Hepatocyte (in vitro differentiated cells): ENCODE measurements around the gene ARHGEF26. TPM values are rescaled to one million over a fixed set of nuclear protein-coding genes. Genes with fewer than 3 reads are reported as not detected.
"Not testable (repeated sequence)": the region's sequence is repeated elsewhere in the genome, so short reads cannot be mapped to it uniquely, and the experiment has no call there.

ENCODE experiments used
- DNase-seq: peaks from one replicate; pipeline ENCODE4 v3.0.0-alpha.2; 2016; ENCODE audit warnings: low spot score
- H2AFZ ChIP-seq: fragments of 200-600 bp; sonication (generic); 2 replicates; pipeline ENCODE4 v1.6.0; 2016; ENCODE audit warnings: antibody characterized with exemption, mild to moderate bottlenecking
- H3K27ac ChIP-seq: fragments of 200-600 bp; sonication (generic); 2 replicates; pipeline ENCODE4 v1.5.1; 2016; ENCODE audit warnings: mild to moderate bottlenecking
- H3K27me3 ChIP-seq: fragments of 200-600 bp; sonication (generic); 2 replicates; pipeline ENCODE4 v1.6.1; 2016
- H3K36me3 ChIP-seq: fragments of 200-600 bp; sonication (generic); replicated peaks from 2 replicates; pipeline ENCODE4 v1.5.1; 2016; ENCODE audit warnings: low read depth; ENCODE audit not compliant: insufficient read depth
- H3K4me1 ChIP-seq: fragments of 200-600 bp; sonication (generic); 2 replicates; pipeline ENCODE4 v1.5.1; 2016; ENCODE audit warnings: mild to moderate bottlenecking, moderate library complexity; ENCODE audit not compliant: insufficient read depth
- H3K4me2 ChIP-seq: fragments of 200-600 bp; sonication (generic); 2 replicates; pipeline ENCODE4 v1.6.0; 2016
- H3K4me3 ChIP-seq: fragments of 200-600 bp; sonication (generic); 2 replicates; pipeline ENCODE4 v1.5.1; 2016; ENCODE audit warnings: mild to moderate bottlenecking
- H3K79me2 ChIP-seq: fragments of 200-600 bp; sonication (generic); 2 replicates; pipeline ENCODE4 v1.6.0; 2017; ENCODE audit warnings: mild to moderate bottlenecking
- H3K9me2 ChIP-seq: fragments of 200-600 bp; sonication (generic); replicated peaks from 2 replicates; pipeline ENCODE4 v1.6.0; 2017; ENCODE audit warnings: mild to moderate bottlenecking; ENCODE audit not compliant: insufficient read depth
- H3K9me3 ChIP-seq: fragments of 200-600 bp; sonication (generic); 2 replicates; pipeline ENCODE4 v1.5.1; 2016; ENCODE audit warnings: low read depth, mild to moderate bottlenecking
- H4K20me1 ChIP-seq: fragments of 200-600 bp; sonication (generic); 2 replicates; pipeline ENCODE4 v1.6.0; 2016; ENCODE audit warnings: mild to moderate bottlenecking; ENCODE audit not compliant: insufficient read depth, poor library complexity, severe bottlenecking
- CTCF ChIP-seq: fragments of 200-600 bp; sonication (generic); IDR thresholded peaks from 2 replicates; pipeline ENCODE4 v1.5.1; 2016; ENCODE audit warnings: antibody characterized with exemption, mild to moderate bottlenecking; ENCODE audit not compliant: poor library complexity
- EZH2 ChIP-seq: fragments of 200-600 bp; sonication (generic); IDR thresholded peaks from 2 replicates; pipeline ENCODE4 v1.6.1; 2016; ENCODE audit warnings: antibody characterized with exemption, mild to moderate bottlenecking, borderline replicate concordance
- EZH2phosphoT487 ChIP-seq: fragments of 200-600 bp; sonication (generic); IDR thresholded peaks from one replicate; pipeline ENCODE4 v1.6.1; 2018; ENCODE audit warnings: antibody characterized with exemption, mild to moderate bottlenecking, low read depth, moderate library complexity; ENCODE audit not compliant: unreplicated experiment, severe bottlenecking
- WGBS: methylation state at CpG from one replicate; pipeline ENCODE4 v1.1.6; 2016; ENCODE audit warnings: low lambda C conversion rate; ENCODE audit errors: missing lambda C conversion rate; 5-methylcytosine and 5-hydroxymethylcytosine counted together
- polyA plus RNA-seq: library from polyadenylated mRNA; unstranded; fragments of >200 nt; fragmentation: Nextera tagmentation; extraction: Ambion mirVana; gene quantifications from 2 replicates; pipeline ENCODE4 v1.2.1, GENCODE V29; 2016
- total RNA-seq: library from RNA; depleted of rRNA; stranded (reverse); fragments of >200 nt; gene quantifications from 2 replicates; pipeline ENCODE4 v1.2.3, GENCODE V29; 2014

ARHGEF26 gene
- total and polyA plus RNA-seq, 2 experiments from 2014 or later, result 13.6 to 20.9 TPM

- H3K4me2 ChIP-seq, result peak overlapping the region; percentile 50
- H4K20me1 ChIP-seq, result no peaks in the 10 kb centered on the region
- no peak overlapping the region for H2AFZ ChIP-seq
- no peak overlapping the region for H3K4me3 ChIP-seq
- H3K9me3 ChIP-seq, result no peaks in the 10 kb centered on the region
- no peaks in the 10 kb centered on the region for H3K9me2 ChIP-seq
- H3K27ac ChIP-seq, result peak overlapping the region; percentile 47
- no peaks in the 10 kb centered on the region for H3K79me2 ChIP-seq
- DNase-seq, result peak; percentile 10
- no peaks in the 10 kb centered on the region for H3K36me3 ChIP-seq
- no peaks in the 10 kb centered on the region for H3K27me3 ChIP-seq
- 79% methylated on average over 2 of the region's 2 CpGs for WGBS
- H3K4me1 ChIP-seq, result peaks cover 10% of the 10 kb centered on the region
- TF ChIP-seq EZH2 (no peak), EZH2phosphoT487 (no peak), CTCF (no peak)
Observed at GRCh38 chr3:154081305-154081704, 39.9 kb upstream of the ARHGEF26 start.

GRCh38 chr3:154085071-154085470, 36.1 kb upstream of the ARHGEF26 start:
- Histone ChIP-seq H3K27me3 (no peaks in the 10 kb centered on the region), H3K4me2 (no peak overlapping the region), H3K9me3 (no peaks in the 10 kb centered on the region), H2AFZ (no peak overlapping the region), H4K20me1 (no peaks in the 10 kb centered on the region), H3K79me2 (no peaks in the 10 kb centered on the region), H3K9me2 (no peaks in the 10 kb centered on the region), H3K4me3 (no peak overlapping the region), H3K4me1 (peaks cover 21% of the 10 kb centered on the region), H3K27ac (no peak overlapping the region), H3K36me3 (no peaks in the 10 kb centered on the region)
- WGBS, result 59% methylated on average over 1 of the region's 1 CpG
- DNase-seq, result no peak
- no peak for TF ChIP-seq EZH2
- no peak for TF ChIP-seq EZH2phosphoT487
- TF ChIP-seq CTCF, result no peak

GRCh38 chr3:154085799-154086198, 35.4 kb upstream of the ARHGEF26 start:
- Histone ChIP-seq H3K27me3 (no peaks in the 10 kb centered on the region), H3K4me3 (no peak overlapping the region), H3K9me3 (no peaks in the 10 kb centered on the region), H4K20me1 (no peaks in the 10 kb centered on the region), H3K4me1 (peaks cover 20% of the 10 kb centered on the region), H2AFZ (no peak overlapping the region), H3K79me2 (no peaks in the 10 kb centered on the region), H3K36me3 (no peaks in the 10 kb centered on the region), H3K4me2 (no peak overlapping the region), H3K27ac (no peak overlapping the region), H3K9me2 (no peaks in the 10 kb centered on the region)
- TF ChIP-seq EZH2phosphoT487 (no peak), CTCF (no peak)
- no peak for DNase-seq
- WGBS, result 84% methylated on average over 4 of the region's 4 CpGs

GRCh38 chr3:154086286-154086685, 34.9 kb upstream of the ARHGEF26 start:
- H3K9me2 ChIP-seq, result no peaks in the 10 kb centered on the region
- no peak overlapping the region for H3K4me3 ChIP-seq
- no peak overlapping the region for H3K27ac ChIP-seq
- no peaks in the 10 kb centered on the region for H3K9me3 ChIP-seq
- peaks cover 16% of the 10 kb centered on the region for H3K4me1 ChIP-seq
- H3K4me2 ChIP-seq, result no peak overlapping the region
- H2AFZ ChIP-seq, result no peak overlapping the region
- no peak for DNase-seq
- no peaks in the 10 kb centered on the region for H3K36me3 ChIP-seq
- no peaks in the 10 kb centered on the region for H4K20me1 ChIP-seq
- no peaks in the 10 kb centered on the region for H3K79me2 ChIP-seq
- no peak for TF ChIP-seq EZH2phosphoT487
- TF ChIP-seq EZH2, result no peak
- no peak for TF ChIP-seq CTCF
- no peaks in the 10 kb centered on the region for H3K27me3 ChIP-seq
- 88% methylated on average over 1 of the region's 1 CpG for WGBS

GRCh38 chr3:154087756-154088480, 33.3 kb upstream of the ARHGEF26 start:
- not testable (repeated sequence) for H3K36me3 ChIP-seq, H3K4me2 ChIP-seq, H3K4me3 ChIP-seq, H3K79me2 ChIP-seq, DNase-seq, H3K9me2 ChIP-seq, H3K27ac ChIP-seq, H2AFZ ChIP-seq, H3K9me3 ChIP-seq, H4K20me1 ChIP-seq, H3K27me3 ChIP-seq
- 95% methylated on average over 24 of the region's 26 CpGs for WGBS
- H3K4me1 ChIP-seq, result peaks cover 11% of the 10 kb centered on the region
